Measurements from ENCODE around the gene FNDC10.
"Not testable (repeated sequence)": the region's sequence is repeated elsewhere in the genome, so short reads cannot be mapped to it uniquely, and the experiment has no call there.

The FNDC10 gene

GRCh38 chr1:1563688-1564087 lies 36.2 kb downstream of the FNDC10 start:
- no peak for DNase-seq

GRCh38 chr1:1562556-1563195 lies 37.3 kb downstream of the FNDC10 start:
- DNase-seq = no peak

- DNase-seq = no peak
Observed at GRCh38 chr1:1561801-1562470, 38.0 kb downstream of the FNDC10 start.

- DNase-seq = no peak
Observed at GRCh38 chr1:1560178-1560577, 39.8 kb downstream of the FNDC10 start.

- DNase-seq = no peak
Observed at GRCh38 chr1:1559066-1559465, 40.9 kb downstream of the FNDC10 start.

- no peak for DNase-seq
Observed at GRCh38 chr1:1558591-1558990, 41.3 kb downstream of the FNDC10 start.

GRCh38 chr1:1557688-1558087 lies 42.2 kb downstream of the FNDC10 start:
- DNase-seq = not testable (repeated sequence)

GRCh38 chr1:1556961-1557360 lies 43.0 kb downstream of the FNDC10 start:
- not testable (repeated sequence) for DNase-seq

- DNase-seq = no peak
Observed at GRCh38 chr1:1556505-1556904, 43.4 kb downstream of the FNDC10 start.

- no peak for DNase-seq
Observed at GRCh38 chr1:1554926-1555915, 44.7 kb downstream of the FNDC10 start.

GRCh38 chr1:1554550-1554925 lies 45.4 kb downstream of the FNDC10 start:
- no peak for DNase-seq

GRCh38 chr1:1553821-1554494 lies 46.0 kb downstream of the FNDC10 start:
- no peak for DNase-seq

- no peak for DNase-seq
Observed at GRCh38 chr1:1552263-1552639, 47.7 kb downstream of the FNDC10 start.

- no peak for DNase-seq
Observed at GRCh38 chr1:1551524-1552262, 48.2 kb downstream of the FNDC10 start.

GRCh38 chr1:1550591-1551432 lies 49.1 kb downstream of the FNDC10 start:
- DNase-seq = peak in 1 of 2 experiments; percentile 39

- no peak for DNase-seq
Observed at GRCh38 chr1:1550087-1550486, 49.8 kb downstream of the FNDC10 start.

GRCh38 chr1:1548591-1548990 lies 51.3 kb downstream of the FNDC10 start:
- no peak for DNase-seq

Measured in NCI-H526 (cell line).